DMS114 treated with DMSO at 0.1 percent for 48 hours (cell line): ENCODE results near the gene FAM236B.
"Not testable (repeated sequence)": the region's sequence is repeated elsewhere in the genome, so short reads cannot be mapped to it uniquely, and the experiment has no call there.

Experiments
- DNase-seq: peaks from one replicate; lab custom pipeline; 2025; ENCODE audit not compliant: unreplicated experiment; lab: John Stamatoyannopoulos, UW

The FAM236B gene

GRCh38 chrX:72782560-72782959 lies at the start of gene FAM236B:
TSS of gene FAM236B (minus strand) at chrX:72782660. CDS start at chrX:72782560, 100 bp downstream.
- not testable (repeated sequence) for DNase-seq

DNA sequence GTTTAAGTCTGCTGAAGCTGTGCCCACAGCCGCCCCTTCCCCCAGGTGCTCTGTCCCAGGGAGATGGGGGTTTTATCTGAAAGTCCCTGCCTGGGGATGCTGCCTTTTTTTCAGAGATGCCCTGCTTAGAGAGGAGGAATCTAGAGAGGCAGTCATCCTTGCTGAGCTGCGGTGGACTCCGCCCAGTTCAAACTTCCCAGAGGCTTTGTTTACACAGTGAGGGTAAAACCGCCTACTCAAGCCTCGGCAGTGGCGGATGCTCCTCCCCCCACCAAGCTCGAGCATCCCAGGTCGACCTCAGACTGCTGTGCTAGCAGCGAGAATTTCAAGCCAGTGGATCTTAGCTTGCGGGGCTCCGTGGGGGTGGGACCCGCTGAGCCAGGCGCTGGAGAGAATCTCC lies 48.2 kb upstream of the FAM236B start:
- not testable (repeated sequence) for DNase-seq

GRCh38 chrX:72808110-72808509 lies 25.6 kb upstream of the FAM236B start, which contains the start of gene FAM236D:
TSS of gene FAM236D (minus strand) at chrX:72808210. CDS start at chrX:72808110, 100 bp downstream.
- not testable (repeated sequence) for DNase-seq

DNA sequence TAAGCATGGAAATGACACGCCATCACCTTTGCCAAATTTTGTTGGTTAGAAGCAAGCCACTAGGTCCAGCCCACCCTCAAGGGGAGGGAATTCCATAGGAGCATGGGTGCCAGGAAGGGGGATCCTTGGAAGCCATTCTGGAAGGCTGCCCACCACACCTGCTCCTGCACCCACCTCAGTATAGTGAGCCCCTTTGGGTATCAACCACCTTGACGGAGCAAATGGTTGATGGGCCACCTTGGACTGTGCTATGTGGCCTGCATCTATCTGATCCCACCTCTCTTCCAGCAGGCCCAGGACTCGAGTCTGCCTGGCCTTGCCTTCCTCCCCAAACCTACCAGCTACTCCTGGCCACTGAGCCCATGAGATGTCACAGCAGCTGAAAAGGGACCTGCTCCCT lies 7.9 kb upstream of the FAM236B start:
- not testable (repeated sequence) for DNase-seq

DNA sequence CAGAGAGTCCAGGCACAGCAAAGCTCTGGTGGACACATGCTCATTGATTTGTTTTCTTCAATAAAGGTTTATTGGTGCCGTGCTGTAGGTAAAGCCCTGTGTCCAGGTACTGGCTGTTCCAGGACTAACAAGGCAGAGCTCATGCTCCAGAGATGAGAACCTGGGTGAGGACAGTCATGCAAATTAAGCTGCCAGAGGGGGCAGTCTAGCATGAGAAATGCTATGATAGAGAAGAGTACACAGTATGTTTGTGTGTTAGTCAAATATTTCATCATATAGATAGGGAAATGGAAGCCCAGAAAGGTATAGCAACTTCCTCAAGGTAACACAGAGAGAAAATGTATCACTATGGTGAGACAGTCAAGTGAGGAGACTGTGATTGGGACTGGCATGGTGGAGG lies 5.7 kb upstream of the FAM236B start:
- DNase-seq = not testable (repeated sequence)

DNA sequence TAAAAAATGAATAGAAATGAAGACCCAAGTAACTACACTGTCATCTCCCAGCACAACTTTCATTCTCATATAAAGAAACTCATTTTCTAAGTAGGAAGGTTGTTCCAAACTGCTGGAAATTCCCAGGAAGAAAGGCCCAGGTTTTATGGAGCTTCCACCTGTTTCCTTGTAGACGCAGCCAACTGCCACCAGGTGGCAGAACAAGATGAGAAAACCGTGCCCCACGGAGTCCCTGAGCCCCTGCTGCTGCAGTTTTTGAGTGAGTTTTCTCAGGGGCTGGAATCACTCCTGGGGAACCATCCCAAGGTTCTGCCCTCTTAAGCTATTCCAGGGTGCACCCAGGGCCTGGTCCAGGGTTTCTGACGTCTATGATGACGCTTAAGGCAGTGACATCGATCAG lies 1.5 kb upstream of the FAM236B start:
- DNase-seq = not testable (repeated sequence)

- DNase-seq = not testable (repeated sequence)
These were observed 991 bp upstream of the FAM236B start for GRCh38 chrX:72783365-72783936.

DNA sequence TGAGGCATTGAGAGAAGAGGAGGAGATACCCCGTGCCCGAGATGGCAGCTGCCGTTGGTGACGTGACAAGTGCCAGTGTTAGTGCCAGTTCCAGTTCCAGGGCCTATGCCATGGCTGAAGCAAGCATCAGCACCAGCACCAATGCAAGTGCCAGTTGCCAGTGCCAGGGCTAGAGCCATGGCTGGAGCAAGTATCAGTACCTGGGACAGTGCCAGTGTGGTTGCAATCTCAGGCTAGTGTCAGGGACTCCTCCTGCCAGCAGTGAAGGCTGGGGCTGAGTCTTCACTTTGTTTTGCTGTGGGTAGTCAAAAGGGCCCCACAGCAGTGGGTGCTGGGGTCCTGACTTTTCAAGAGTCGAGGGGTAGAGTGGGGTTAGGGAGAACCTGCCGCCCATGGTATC lies 4.3 kb downstream of the FAM236B start:
- not testable (repeated sequence) for DNase-seq

GRCh38 chrX:72777467-72777790 lies 5.0 kb downstream of the FAM236B start:
- DNase-seq = not testable (repeated sequence)

DNA sequence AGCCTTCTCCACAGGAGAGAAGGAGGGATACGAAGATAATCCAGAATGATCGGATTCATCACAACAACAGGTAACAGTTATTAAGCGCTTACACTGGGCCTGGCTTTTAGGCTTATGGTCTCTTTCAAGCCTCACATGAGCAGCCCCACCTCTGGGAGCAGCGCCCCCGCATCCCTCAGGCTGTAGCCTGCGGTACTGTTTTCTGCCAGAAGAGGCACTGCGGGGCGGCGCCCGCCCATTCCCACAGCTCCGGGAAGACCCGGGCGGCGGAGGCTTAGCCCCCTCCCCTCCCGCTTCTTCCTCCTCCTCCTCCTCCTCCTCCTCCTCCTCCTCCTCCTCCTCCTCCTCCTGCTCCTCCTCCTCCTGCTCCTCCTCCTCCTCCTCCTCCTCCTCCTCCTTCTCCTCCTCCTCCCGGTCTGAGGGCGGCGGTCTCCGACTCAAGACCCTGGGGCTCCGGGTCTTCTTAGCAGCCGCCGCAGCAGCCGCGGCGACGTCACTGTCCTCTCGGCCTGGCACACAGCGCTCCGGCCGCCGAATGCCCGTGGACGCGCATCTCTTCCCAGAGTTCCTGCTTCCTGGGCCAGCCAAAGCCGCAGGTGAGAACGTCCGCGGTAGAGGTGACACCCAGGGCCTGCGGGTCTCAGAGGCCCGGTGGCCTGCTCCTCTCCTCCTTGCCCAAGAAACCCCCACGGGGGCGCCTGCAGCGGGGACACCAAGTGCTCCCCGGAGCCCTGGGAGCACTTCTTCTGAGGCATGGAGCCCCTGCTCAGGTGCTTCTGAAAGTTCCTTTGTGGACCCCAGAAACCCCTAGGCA lies 5.6 kb downstream of the FAM236B start, which contains the start of gene DMRTC1B:
DMRTC1B (plus strand) TSS at position 238 of the 814 bp plus-strand sequence. CDS start 68,246 bp downstream, outside the sequence.
- DNase-seq = not testable (repeated sequence)

- DNase-seq = not testable (repeated sequence)
These were observed 22.0 kb downstream of the FAM236B start for GRCh38 chrX:72760454-72760853.

DNA sequence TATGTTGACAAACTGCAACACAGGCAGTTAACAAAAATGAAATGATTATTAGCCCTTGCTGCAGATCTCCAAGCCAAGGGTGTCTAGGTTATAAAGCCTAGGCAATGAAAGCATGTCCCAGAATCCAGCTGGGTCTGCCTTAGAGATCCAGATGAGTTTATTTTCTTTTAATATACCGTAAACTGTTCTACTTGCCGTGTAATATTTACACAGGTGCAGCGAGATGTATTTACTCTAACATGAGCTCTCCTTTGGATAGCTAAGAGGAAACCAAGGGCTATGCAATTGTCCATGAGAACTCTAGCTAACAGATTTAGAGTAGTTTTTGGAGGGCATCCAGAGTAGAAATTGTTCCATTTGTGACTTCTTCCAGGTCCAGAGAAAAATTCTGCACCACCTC lies 33.9 kb downstream of the FAM236B start:
- not testable (repeated sequence) for DNase-seq

DNA sequence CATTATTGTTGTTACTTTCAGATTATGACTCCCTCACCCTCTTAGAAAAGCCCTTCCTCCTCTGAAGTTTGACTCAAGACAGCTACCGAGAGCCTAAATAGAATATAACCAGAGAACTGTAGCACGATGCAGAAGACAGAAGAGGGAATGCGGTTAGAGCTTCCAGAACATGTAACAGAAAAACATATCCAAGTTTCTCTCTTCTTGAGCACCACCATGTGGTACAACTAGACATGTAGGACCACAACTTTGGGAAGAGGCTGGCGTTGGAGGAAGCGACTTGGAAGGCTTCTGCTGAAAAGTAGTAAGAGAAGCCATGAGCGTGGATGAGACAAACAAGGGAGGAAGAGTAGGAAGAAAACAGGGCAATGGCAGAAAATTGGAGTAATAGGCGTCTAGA lies 36.9 kb downstream of the FAM236B start:
- not testable (repeated sequence) for DNase-seq

- DNase-seq = no peak
These were observed 46.9 kb downstream of the FAM236B start for GRCh38 chrX:72735561-72735960.

DNA sequence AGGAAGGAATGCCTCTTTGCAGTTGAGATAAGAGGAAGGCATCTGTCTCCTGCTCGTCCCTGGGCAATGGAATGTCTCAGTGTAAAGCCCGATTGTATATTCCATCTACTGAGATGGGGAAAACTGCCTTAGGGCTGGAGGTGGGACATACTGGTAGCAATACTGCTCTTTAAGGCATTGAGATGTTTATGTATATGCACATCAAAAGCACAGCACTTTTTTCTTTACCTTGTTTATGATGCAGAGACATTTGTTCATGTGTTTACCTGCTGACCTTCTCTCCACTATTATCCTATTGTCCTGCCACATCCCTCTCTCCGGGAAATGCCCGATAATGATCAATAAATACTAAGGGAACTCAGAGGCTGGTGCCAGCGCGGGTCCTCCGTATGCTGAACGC lies 48.8 kb downstream of the FAM236B start:
- not testable (repeated sequence) for DNase-seq
